Measurements from ENCODE around the gene DDOST. TPM values are rescaled to one million over a fixed set of nuclear protein-coding genes. Genes with fewer than 3 reads are reported as not detected.

The DDOST gene
- polyA plus RNA-seq (2011; rRNA removed) (231 and 258 TPM in 2 replicates), polyA plus RNA-seq (2017; fragmentation: RNase III; extraction: RNeasy Plus Mini Kit Qiagen cat#74134 plus additional on column Dnase treatment) (154 to 158 TPM (median 156 TPM) in 3 replicates), polyA minus RNA-seq (2011; rRNA and poly(A)+ RNA removed) (135 and 176 TPM in 2 replicates)
- polyA plus RNA-seq (2012; cell fraction: cytosol; rRNA removed) = 172 and 229 TPM in 2 replicates
- 154 and 173 TPM in 2 replicates for polyA plus RNA-seq (2012; cell fraction: nucleus; rRNA removed)

DNA sequence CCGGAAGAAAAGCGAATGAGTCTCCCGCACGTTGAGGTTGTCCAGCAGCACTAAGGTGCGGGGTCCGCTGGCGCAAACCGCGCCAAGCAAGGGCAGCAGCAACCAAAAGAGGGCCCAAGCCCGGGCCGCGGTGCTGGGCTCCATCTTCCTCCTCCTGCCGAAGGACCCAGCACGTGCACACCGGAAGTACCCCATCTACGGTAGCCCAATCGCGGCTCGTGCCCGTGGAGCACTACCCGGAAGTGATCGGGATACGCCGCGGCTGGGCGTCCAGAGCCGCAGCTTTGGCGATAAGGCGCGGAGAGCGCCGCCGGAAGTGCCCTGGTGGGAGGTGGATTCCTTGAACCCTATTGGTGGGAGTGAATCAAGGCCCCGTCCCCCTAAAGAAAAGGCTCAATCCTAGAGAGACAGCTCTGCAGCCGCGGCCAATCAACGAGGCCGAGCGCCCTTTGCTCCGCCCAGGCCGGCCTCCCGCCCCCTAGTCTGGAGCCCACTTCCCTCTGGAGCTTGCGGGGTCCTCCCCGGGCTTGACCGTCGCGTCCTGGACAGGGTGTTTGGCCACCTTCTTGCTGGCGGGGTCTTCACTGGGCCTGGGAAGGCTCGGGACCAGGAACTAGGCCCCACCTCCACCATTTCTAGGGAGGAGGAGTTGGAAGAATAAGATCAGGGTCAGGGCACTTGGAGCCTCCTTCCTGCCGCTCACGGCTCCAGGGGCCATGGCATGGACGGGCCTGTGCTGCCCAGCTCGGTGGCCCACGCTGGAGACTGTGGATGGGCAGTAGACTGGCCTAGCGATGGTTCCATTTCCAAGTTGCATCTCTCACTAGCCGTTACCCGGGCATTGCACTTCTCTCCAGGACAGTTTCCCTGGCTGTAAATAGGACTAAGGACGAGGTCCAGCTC lies at the start of gene DDOST:
TSS of gene DDOST (minus strand) at position 163 of the 903 bp plus-strand sequence. CDS start at position 144, 19 bp downstream.
- peak; percentile 95 for DNase-seq (ENCODE audit: low read depth in 1 of 2, low spot score in 1 of 2)
- peak within 1 kb of the TSS; percentile 89 to 98 for H3K27ac ChIP-seq
- H3K4me1 ChIP-seq = peaks cover 18% of the 10 kb centered on the region
- peak; percentile 18 for FAIRE-seq
- no peaks in the 10 kb centered on the region for H3K9me3 ChIP-seq
- peak within 1 kb of the TSS; percentile 98 for H3K4me2 ChIP-seq
- ChIA-PET POLR2A (interaction anchor here (0.6 to 1.2 kb wide), 6 partner anchors 13 to 153 kb away, joined by 3 to 4 read pairs (median 3); partner anchors contain the start of genes HP1BP3 and MUL1), CTCF (interaction anchor here (0.6 to 2.4 kb wide), 9 partner anchors 8 to 139 kb away, joined by 3 to 7 read pairs (median 3); no protein-coding TSS in a partner anchor)
- WGBS (ENCODE audit: missing lambda C conversion rate) = 9% methylated on average over 16 of the region's 58 CpGs
- TF ChIP-seq FOSB (CRISPR knock-in tag; IDR thresholded peaks at IDR 0.05) (no peak), JUN (IDR thresholded peaks at IDR 0.05) (peak in 1 of 2 experiments; percentile 66; a peak in 3 of 5 replicates), POLR2A (IDR thresholded peaks at IDR 0.05; ENCODE audit: low read length) (peak; percentile 53), PHF8 (IDR thresholded peaks at IDR 0.05; ENCODE audit: borderline replicate concordance, low read depth) (peak; percentile 80; the same call in 1 of the 2 replicates), EHMT2 (IDR thresholded peaks at IDR 0.05; ENCODE audit: low read depth) (no peak), EHF (CRISPR knock-in tag; IDR thresholded peaks at IDR 0.05) (no peak), KDM5A (IDR thresholded peaks at IDR 0.05) (peak; percentile 57; the same call in 1 of the 2 replicates), GATA3 (IDR thresholded peaks at IDR 0.05; ENCODE audit: borderline replicate concordance) (0 out of 2 replicates have a peak, but pooled peaks have one; percentile 38)
- TF ChIP-seq, protein P1, sequence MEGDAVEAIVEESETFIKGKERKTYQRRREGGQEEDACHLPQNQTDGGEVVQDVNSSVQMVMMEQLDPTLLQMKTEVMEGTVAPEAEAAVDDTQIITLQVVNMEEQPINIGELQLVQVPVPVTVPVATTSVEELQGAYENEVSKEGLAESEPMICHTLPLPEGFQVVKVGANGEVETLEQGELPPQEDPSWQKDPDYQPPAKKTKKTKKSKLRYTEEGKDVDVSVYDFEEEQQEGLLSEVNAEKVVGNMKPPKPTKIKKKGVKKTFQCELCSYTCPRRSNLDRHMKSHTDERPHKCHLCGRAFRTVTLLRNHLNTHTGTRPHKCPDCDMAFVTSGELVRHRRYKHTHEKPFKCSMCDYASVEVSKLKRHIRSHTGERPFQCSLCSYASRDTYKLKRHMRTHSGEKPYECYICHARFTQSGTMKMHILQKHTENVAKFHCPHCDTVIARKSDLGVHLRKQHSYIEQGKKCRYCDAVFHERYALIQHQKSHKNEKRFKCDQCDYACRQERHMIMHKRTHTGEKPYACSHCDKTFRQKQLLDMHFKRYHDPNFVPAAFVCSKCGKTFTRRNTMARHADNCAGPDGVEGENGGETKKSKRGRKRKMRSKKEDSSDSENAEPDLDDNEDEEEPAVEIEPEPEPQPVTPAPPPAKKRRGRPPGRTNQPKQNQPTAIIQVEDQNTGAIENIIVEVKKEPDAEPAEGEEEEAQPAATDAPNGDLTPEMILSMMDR (IDR thresholded peaks at IDR 0.05) = peak; percentile 16; the same call in 1 of the 3 replicates
- TF ChIP-seq, protein P2, sequence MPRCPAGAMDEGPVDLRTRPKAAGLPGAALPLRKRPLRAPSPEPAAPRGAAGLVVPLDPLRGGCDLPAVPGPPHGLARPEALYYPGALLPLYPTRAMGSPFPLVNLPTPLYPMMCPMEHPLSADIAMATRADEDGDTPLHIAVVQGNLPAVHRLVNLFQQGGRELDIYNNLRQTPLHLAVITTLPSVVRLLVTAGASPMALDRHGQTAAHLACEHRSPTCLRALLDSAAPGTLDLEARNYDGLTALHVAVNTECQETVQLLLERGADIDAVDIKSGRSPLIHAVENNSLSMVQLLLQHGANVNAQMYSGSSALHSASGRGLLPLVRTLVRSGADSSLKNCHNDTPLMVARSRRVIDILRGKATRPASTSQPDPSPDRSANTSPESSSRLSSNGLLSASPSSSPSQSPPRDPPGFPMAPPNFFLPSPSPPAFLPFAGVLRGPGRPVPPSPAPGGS (IDR thresholded peaks at IDR 0.05) = 0 out of 3 replicates have a peak, but pooled peaks have one; percentile 35
- TF ChIP-seq, protein P3, sequence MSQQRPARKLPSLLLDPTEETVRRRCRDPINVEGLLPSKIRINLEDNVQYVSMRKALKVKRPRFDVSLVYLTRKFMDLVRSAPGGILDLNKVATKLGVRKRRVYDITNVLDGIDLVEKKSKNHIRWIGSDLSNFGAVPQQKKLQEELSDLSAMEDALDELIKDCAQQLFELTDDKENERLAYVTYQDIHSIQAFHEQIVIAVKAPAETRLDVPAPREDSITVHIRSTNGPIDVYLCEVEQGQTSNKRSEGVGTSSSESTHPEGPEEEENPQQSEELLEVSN (IDR thresholded peaks at IDR 0.05; ENCODE audit: borderline replicate concordance, low read depth) = 0 out of 2 replicates have a peak, but pooled peaks have one; percentile 34
- TF ChIP-seq, protein P4, sequence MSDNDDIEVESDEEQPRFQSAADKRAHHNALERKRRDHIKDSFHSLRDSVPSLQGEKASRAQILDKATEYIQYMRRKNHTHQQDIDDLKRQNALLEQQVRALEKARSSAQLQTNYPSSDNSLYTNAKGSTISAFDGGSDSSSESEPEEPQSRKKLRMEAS (IDR thresholded peaks at IDR 0.05) = peak; percentile 69
- peak; percentile 95 to 99 for ATAC-seq
- H3K4me3 ChIP-seq = peak within 1 kb of the TSS; percentile 94

DNA sequence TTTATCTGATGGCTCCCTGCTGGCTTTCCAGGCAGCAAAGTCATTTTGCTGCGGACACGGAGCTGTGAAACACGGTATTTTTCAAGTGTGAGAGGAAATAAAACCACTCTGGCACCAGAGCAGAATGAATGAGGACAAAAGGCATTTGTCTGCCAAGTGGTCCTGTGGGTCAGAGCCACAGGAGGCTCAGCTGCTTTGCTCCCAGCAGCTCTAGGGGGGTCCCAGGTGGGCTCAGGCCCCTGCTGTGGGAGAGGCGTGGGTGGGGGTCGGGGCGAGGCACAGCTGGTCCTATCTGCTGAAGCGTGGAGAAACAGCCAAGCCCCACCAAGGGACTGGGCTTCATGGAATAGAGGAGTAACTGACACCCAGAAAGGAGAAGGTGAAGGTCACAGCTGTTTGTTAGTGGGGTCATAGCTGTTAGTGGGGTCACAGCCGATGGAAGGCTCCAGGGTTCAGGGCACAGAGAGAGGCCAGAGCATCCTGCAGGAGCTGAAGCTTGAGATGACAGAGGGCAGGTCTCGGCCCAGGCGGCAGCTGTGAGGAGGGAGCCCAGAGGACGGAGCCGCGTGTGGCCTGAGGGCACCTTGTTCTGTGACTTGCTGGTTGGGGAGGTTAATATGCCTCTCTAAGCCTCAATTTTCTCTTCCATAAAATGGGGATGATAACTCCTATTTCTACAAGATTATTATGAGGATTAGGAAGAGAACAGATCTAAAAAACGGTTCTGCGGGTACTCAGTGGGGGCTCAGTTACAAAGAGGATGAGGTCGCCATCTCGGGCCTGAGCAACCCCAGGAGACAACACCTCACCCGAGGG lies 49.5 kb upstream of the DDOST start:
- ATAC-seq (no peak), DNase-seq (ENCODE audit: low read depth in 1 of 2, low spot score in 1 of 2) (no peak), FAIRE-seq (no peak)
- Histone ChIP-seq H3K4me3 (no peak overlapping the region), H3K9me3 (no peaks in the 10 kb centered on the region), H3K27ac (no peak overlapping the region), H3K4me1 (no peaks in the 10 kb centered on the region), H3K4me2 (no peak overlapping the region)
- ChIA-PET POLR2A (no interaction called here), CTCF (interaction anchor here (0.6 to 0.8 kb wide), 2 partner anchors 11 to 445 kb away, joined by 3 read pairs; no protein-coding TSS in a partner anchor)
- 89% methylated on average over 18 of the region's 18 CpGs for WGBS (ENCODE audit: missing lambda C conversion rate)
- TF ChIP-seq ZC3H11A (IDR thresholded peaks at IDR 0.05) (no peak), CBX8 (IDR thresholded peaks at IDR 0.05) (no peak), NFE2L2 (conservative IDR thresholded peaks at IDR 0.05; ENCODE audit: low read length) (no peak), TFCP2L1 (CRISPR knock-in tag; IDR thresholded peaks at IDR 0.05) (no peak), MYC (IDR thresholded peaks at IDR 0.05; ENCODE audit: borderline replicate concordance, low read length) (no peak), SREBF2 (IDR thresholded peaks at IDR 0.05) (no peak), HOXA7 (CRISPR knock-in tag; IDR thresholded peaks at IDR 0.05) (no peak), NR3C1 (IDR thresholded peaks at IDR 0.05) (no peak), JUNB (IDR thresholded peaks at IDR 0.05) (no peak), FOXS1 (CRISPR knock-in tag; IDR thresholded peaks at IDR 0.05) (no peak)
- TF ChIP-seq, protein P4 (IDR thresholded peaks at IDR 0.05) = no peak
- TF ChIP-seq, protein P5, sequence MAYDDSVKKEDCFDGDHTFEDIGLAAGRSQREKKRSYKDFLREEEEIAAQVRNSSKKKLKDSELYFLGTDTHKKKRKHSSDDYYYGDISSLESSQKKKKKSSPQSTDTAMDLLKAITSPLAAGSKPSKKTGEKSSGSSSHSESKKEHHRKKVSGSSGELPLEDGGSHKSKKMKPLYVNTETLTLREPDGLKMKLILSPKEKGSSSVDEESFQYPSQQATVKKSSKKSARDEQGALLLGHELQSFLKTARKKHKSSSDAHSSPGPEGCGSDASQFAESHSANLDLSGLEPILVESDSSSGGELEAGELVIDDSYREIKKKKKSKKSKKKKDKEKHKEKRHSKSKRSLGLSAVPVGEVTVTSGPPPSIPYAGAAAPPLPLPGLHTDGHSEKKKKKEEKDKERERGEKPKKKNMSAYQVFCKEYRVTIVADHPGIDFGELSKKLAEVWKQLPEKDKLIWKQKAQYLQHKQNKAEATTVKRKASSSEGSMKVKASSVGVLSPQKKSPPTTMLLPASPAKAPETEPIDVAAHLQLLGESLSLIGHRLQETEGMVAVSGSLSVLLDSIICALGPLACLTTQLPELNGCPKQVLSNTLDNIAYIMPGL (CRISPR knock-in tag; IDR thresholded peaks at IDR 0.05; ENCODE audit: borderline replicate concordance) = no peak
- TF ChIP-seq, protein P6, sequence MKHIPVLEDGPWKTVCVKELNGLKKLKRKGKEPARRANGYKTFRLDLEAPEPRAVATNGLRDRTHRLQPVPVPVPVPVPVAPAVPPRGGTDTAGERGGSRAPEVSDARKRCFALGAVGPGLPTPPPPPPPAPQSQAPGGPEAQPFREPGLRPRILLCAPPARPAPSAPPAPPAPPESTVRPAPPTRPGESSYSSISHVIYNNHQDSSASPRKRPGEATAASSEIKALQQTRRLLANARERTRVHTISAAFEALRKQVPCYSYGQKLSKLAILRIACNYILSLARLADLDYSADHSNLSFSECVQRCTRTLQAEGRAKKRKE (CRISPR knock-in tag; IDR thresholded peaks at IDR 0.05; ENCODE audit: low read depth) = no peak

All from A549 (cell line).